GM18907 (cell line): ENCODE results near the gene DCC.

Source experiments
- ATAC-seq: cut with Tn5 transposase; IDR thresholded peaks from one replicate; pipeline ENCODE4 v1.9.1; 2021; ENCODE audit warnings: mild to moderate bottlenecking, moderate library complexity; ENCODE audit not compliant: unreplicated experiment

The DCC gene

DNA sequence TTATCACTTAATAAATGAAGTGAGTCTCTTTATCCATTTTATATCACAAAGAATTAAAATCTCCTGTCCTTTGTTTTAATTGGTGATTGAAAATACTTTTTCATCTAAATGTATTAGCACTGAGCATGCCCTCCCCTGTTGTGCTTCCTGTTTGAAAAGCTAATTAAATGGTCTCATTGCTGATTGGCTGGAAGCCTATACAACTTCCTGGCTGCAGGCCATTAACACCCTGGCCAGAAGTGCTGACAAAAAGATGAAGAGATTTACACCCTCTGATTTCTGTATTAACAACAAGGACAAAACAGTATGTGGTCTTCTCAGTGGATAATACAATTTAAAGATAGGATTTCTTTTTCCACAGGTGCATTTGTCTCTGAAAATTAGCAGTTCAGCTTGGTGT is 548.0 kb downstream of the DCC start:
- no peak for ATAC-seq

DNA sequence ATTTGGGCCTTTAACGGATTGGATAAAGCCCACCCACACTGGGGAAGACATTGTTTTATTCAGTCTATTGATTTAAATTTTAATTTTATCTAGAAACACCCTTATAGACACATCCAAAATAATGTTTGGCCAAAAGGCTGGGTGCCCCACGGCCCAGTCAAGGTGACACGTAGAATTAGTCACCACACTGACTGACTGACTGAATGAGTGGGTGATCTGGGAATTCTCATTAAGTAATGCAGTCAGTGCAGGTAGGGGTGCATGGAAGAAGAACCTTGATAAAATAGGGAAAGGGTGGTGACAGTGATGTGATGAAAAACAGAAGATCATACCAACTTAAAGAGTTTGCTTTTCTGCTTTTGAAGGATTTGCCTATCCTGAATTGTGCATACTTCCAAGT is 554.8 kb downstream of the DCC start:
- no peak for ATAC-seq

DNA sequence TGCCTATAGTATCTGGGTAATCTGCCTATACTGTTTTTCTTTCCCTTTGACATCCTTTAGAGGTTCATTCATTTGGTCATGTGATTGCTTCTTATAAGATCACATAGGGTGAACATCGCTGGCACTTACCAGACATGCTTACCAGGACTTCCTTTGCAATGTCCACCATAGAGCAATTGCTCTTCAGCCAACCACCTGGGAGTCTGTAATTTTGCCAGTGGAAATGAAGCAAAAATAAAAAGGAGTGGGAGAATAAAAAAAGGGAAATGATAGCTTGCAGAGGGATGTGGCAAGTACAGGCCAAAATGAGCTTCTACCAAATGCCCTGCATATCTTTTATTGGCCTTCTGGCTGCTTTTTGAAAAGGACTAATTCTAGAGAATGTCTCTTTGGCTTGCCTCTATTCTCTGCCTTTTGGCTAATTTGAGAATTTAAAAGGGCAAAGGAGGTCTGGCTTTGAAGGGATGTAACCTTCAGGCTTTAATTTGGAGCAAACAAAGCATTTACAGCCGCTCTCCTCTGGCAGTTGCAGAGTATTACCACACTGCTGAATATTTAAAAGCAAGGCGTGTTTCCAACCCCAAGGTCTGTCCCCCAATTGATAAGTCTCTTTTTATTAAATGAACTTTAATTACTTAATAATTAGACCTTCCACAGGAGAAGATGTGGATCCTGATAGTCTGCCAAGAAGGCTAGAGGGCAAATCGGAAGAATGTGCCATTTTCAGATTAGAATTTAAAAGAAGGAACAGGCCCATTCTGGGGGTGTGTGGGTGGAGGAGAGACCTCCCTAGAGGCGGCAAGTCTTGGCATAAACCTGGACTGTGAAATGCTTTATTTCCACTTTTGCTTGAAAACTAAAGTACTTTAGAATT is 557.9 kb downstream of the DCC start:
- ATAC-seq: no peak

DNA sequence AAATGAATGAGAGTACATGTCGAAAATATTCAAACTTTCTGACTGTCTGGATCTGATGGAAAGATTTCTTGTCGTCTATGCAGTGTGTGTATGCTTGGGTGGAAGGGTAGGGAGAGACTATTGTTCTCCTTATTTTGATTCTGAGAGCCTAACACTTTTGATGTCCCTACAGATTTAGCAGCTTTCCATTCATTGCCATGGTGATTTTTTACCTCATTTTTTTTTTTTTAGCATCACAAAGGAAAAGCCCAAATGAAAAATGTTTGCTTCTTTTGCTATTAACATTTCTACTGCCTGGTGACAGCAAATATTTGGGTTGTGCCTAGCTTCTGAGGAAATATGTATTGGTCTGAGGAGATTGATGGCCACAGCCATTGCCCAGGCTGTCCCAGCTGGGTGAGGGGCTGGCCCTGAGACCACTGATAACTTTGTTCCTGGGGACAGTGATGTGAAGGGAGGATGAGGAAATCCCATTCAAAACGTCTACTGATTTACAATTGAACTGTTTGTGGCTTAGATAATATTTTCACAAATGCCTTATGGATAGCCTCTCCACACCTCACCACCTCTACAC is 558.6 kb downstream of the DCC start:
- ATAC-seq: no peak

DNA sequence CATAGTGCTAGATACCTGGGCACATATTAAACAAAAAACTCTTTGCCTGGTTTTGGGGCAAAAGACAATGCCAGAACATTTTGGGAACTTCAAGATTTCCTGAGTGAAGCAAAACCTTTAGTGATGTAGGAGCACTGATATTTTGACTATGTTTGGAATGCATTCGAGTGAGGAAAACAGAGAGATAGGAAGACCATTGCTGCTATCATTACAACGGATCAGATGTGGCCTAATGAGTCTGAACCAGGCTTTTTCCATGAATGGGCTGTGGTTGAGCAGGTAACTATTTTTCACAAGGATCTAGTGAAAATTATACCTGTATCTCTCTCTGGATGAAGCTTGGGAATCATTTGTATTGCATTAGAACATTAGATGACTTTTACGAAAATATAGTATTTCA is 562.2 kb downstream of the DCC start:
- no peak for ATAC-seq

DNA sequence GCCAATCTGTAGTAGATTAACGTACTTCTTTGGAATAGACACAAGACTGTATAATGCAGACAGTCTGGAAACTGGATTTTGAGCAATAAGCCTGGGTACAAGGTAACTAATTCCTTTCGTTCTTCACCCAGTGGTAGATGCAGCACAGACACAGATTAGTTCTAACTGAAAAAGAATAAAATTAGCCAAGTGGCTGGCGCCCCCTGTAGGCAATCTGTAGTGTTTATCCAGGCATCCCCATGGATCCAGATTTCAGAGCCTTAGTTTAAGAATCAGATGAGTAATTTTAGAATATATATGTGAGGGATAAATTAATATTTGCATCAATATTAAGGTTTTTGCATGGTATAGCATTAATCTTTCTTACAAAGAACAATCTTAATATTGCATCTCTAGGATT is 563.9 kb downstream of the DCC start:
- ATAC-seq: no peak

DNA sequence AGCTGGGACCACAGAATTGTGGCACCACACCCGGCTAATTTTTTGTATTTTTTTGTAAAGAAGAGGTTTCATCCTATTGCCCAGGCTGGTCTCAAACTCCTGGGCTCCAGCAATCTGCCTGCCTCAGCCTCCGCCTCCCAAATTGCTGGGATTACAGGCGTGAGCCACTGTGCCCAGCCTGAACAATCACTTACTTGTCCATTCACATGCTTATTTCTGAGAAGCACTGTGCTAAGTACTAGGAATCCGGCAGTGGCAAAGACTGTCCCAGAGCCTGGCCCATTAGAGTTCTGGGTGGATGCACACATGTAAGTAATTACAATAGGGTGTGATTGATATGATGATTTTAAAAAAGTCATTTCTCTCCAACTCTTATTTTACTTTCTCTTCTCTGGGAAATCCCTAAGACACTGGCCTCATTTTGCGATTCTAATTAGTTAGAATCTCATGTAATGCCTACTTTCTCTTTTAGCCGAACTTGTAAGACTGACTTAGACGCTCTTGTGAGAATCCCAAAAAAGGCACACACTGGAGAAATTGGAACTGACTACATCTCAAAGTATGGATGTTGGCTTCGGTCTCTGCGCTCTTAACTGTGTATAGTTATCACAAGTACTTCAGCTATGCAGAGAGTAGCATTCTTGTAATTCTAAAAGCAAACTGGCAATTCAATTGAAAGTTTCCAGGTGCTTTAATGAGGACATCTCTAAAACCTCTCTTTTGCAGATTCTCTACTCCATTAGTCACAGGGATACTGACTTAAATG is 567.7 kb downstream of the DCC start:
- no peak for ATAC-seq

DNA sequence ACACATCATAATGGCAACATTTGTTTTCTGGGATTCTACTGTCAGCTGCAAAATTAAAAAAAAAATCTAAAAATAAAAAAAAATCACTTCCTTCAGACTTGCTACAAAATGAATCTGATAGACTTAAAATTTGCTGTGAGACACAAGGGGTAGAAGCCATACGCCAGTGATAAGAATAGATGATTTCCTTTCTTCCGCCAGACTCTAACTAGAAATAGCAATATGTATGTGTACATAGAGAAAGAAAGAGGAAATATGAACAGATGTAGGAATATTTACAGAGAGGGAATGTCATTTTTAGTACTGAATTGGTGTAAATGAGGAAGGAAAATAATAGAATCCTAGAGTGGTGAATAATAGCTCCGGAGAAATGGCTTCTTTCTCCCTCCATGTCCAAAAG is 574.2 kb downstream of the DCC start:
- no peak for ATAC-seq

DNA sequence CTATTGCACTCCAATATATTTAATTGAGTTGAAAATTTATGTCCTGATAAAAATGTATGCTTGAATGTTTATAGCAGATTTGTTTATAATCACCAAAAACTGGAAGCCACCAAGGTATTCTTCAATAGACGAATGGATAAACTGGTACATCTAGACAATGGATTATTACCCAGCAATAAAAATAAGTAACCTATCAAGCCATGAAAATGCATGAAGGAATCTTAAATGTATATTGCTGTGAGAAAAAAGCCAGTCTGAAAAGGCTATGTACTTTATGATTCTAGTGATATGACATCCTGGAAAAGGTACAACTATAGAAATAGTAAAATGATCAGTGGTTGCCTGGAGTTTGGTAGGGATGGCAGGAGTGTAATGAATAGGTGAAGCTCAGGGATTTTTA is 580.7 kb downstream of the DCC start:
- ATAC-seq: no peak

DNA sequence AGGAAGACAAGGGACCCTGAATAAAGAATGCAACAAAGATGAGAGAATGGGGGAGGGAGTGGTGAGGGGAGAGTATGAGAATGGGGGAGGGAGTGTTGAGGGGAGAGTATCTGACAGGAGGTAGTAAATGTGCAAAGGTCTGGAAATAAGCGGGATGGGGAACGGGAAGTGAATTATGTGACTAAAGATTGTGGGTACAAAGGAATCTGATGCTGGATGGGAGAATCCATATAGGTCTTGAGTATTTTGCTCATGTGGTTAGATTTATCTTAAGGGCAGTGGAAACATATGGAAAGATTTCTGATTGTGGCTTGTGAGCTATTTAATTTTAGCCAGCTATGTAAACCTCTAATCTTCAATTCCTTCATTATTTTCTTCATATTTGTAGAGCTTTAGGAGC is 593.4 kb downstream of the DCC start:
- ATAC-seq: no peak

DNA sequence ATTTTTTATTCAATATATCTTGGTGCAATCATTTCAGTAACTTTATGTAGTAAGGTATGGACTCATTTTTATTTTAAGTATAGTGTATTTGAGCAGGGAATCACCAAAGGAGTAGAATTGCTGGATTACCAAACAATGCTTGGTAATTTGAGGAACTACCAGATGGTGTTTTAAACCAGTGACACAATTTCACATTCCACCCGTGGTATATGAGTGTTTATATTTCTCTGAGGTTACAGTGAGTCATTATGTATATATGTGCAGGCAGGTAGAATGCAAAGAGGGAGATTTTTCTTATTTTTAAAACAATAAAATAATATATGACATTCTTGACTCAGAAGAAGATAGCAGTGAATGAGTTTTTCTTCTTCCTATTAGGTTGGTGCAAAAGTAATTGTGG is 596.9 kb downstream of the DCC start:
- ATAC-seq: no peak

DNA sequence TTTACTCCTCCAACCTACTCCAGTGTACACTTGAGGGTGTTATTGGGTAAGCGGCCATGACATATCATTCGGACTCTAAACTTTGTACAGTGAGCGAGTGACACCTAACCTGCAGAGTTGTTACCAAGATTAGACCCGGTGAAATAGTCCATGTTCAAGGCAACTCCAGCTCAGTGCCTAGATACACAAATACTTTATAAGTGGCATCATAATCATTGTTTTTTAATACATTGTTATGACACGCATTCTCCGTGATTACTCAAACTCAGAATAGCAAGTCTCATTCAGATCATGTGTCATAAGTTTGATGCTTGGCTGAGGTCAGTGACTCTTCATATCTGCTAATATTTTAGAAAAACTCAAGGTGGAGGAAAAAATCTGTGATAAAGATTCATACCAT is 597.8 kb downstream of the DCC start:
- no peak for ATAC-seq

DNA sequence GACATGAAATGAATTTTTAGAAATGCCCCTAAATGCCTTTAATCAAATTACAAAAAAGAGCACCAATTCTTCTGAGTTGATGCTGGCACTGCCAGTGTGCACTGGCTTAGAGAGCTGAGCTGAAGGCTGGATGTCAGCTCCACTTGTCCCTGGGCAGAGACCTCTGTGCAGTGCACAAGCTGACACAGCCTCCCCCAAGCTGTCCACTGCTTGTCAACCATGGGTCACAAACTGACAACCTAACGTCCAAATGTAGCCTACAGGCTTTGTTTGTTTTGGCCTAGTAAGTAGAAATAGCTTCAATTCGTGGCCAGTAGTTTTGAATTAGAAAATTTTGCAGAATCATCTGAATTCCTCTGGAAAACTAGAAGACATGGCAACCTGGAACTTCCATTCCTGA is 605.6 kb downstream of the DCC start:
- no peak for ATAC-seq

DNA sequence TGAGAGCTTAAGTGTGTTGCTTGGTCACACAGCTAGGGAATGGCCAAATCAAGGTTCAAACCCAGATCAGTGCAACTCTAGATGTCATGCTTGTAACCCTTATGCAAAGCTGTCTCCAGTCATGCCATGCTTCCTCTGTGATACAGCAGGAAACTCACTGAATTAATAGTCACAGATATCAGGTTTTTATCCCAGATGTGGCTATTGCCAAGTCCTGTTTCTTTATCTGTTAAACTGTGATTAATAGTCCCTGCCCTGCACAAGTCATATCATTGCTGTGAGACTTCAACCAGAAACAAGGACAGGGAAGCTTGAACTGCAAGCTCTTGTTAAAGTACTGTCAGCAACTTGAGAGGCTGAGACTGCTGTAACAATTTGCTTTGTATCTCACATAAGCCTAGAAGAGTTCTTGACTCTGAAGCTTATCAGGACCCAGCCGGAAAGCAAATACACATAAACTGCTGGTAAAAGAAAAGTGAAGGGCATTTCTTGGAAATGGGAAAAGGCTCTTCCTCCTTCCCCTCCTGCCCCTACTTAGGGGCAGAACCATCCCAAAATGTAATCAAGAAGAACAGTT is 609.0 kb downstream of the DCC start:
- ATAC-seq: no peak

DNA sequence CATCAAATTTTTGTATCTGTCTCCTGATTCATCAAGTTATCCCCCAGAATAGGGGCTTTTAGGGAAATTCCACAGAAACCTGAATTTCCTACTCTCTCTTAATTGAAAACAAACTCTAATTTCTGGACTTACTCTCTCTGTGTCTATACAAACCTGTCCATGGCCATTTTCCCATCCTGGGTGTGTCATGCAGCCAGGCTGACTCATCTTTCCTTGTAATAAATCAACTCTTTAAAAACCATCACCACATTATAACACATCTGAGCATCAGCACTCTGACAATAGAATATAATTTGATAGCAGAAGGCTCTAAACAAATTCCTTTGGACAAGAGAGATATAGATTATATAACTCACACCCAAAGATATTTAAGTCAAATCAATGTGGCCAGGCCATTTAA is 610.2 kb downstream of the DCC start:
- ATAC-seq: no peak

DNA sequence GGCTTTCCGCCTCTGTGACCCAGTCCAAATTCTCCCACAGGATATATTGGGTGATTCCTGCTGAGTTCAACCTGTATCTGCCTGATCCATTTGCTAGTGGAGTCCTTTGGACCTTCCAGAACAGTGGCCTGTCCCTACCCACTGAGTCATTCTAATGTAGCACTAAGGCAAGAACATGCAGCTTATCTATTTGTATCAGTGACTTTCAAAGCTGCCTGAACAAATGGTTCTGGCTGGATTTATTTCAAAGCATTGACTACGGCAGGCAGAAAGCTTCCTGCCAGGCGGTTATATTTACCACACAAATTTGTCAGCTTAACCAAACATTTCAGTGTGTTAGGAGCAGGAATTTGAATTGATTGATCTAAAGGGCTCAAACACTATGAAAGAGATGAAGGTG is 613.4 kb downstream of the DCC start:
- ATAC-seq: no peak

DNA sequence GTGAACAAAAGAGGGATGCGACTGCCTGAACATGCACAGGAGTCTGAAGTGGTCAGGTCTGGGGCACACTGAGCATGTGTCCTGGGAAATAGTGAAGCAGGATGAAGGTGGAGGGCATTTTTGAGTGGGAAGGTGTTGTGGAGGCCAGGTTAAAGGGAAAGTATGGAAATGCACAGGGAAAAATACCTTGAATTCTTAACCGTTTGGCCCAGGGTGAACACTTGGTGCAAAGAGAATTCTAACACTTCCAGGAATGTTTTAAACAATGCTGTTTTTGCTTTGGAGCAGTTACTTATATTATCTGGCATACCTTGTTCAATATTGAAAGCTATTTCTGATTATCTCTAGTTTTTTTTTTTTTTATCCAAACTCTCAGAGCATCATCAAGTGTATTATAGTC is 623.5 kb downstream of the DCC start:
- ATAC-seq: no peak

DNA sequence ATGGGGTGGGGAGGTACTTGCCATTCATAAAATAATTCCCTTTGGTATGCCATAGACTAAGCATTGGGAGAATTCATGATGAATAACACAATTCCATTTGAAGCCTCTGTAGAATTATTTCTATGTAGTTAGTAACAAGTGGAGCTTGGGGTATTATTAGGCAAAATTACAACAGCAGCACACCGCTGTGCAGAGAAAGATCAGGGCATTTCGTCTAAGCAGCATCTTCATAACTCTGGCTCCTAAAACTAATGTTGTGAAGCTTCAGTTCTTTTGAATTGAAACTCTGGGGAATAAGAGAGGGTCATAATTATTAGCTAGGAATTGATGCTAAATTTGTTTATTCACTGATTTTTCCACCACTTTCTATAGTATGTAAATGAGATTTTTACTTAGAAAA is 630.7 kb downstream of the DCC start:
- no peak for ATAC-seq

DNA sequence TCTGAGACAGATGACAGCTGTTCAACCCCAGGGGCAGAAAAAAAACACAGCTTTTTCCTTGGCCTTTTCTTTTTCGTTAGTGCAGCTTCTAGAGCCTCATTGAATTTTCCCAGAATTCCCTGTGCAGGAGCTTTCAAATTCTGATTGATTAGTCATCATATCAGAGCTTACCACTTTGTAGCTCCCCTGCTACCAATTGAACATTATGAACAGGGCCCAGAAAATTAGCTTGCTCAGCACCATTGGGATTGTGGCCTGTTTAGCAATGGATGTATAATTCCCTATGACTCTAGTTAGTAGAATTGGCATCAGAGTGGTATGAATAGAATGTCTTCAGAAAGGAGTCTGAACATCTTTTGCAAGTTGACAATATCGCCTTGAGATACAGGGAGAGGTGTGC is 631.1 kb downstream of the DCC start:
- no peak for ATAC-seq

DNA sequence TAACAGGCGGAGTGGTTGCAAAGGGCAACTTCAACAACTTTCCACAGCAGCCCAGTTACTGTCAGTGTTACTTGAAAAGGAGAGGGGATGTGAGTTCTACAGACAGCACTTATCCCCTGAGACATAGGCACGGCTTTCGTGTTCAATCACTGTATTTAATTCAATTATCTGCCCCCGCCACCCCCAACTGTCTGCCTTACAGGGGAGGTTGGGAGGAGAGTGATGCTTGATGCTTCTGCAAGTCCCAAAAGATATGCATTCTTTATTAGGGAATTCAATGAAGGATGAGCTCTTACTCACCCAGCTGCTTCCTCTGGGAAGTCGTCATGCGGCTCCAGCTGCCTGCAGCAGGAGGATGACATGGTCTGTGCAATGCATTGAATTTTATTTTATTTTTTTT is 639.9 kb downstream of the DCC start:
- ATAC-seq: no peak

DNA sequence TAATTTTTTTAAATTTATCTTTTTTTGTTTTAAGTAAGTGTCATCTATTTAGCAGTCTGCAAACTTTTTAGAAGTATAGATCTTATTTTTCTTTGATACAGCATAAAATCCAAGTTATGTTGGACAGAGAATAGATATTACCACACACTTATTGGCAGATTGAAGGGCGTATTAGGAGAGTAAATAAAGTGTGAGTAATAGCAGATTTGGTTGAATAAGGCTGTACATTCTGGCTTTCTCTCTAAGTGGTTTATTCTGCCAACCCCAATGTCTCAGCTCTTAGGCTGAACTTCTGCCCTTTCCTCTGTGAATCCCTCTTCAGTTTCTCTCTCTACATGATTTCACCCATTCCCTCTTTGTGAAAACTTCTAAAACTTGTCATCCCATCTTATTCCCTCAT is 651.2 kb downstream of the DCC start:
- ATAC-seq: no peak

DNA sequence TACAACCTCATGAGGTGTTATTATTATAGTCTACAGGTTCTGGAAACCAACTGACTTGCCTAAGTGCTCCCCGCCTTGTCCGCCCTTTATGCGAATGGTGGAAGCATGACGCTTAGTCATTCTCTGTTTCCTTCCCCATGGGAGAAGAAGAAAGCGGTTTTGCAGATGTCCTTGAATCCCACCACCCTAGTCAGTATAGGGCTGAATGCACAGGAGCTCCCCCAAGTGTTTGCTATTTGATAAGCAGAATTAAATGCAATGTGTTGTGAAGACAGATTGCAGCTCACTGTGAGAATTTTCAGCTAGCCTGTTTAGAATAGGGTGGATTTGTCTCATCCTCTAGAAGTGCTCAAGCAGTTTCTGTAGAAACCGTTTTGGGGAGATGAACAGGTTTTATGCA is 652.0 kb downstream of the DCC start:
- no peak for ATAC-seq
